ENCODE results near the gene TAX1BP1.

DNA sequence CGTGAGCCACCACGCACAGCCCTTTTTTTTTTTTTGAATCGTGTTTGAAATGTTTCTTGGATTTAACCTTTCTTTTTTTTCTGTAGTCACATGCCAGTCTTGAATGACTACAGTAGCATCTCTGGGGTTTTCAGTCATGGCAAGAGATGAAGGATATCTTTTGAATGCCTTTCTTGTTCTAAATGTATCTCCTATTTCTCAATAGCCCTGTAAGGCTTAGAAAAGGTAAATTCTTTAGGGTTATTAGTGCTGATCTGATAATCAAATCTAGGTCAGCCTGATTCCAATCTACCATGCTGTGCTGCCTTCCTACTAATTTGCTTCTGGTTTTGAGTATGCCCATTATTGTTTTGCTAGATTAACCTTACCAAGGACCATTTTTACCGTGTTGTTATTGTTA, 70.2 kb downstream of the TAX1BP1 start:
- TF ChIP-seq, protein P1, sequence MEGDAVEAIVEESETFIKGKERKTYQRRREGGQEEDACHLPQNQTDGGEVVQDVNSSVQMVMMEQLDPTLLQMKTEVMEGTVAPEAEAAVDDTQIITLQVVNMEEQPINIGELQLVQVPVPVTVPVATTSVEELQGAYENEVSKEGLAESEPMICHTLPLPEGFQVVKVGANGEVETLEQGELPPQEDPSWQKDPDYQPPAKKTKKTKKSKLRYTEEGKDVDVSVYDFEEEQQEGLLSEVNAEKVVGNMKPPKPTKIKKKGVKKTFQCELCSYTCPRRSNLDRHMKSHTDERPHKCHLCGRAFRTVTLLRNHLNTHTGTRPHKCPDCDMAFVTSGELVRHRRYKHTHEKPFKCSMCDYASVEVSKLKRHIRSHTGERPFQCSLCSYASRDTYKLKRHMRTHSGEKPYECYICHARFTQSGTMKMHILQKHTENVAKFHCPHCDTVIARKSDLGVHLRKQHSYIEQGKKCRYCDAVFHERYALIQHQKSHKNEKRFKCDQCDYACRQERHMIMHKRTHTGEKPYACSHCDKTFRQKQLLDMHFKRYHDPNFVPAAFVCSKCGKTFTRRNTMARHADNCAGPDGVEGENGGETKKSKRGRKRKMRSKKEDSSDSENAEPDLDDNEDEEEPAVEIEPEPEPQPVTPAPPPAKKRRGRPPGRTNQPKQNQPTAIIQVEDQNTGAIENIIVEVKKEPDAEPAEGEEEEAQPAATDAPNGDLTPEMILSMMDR (conservative IDR thresholded peaks at IDR 0.05 in 1 of 2, IDR thresholded peaks at IDR 0.05 in 1 of 2; ENCODE audit: extremely low read depth in 1 of 2, insufficient read depth in 1 of 2, low read depth in 1 of 2, low read length in 2 of 2) = no peak
- no peak for TF ChIP-seq EZH2 (IDR thresholded peaks at IDR 0.05; ENCODE audit: borderline replicate concordance, low read length)
